Stomach (tissue), 4 donors: ENCODE data around the gene CLIP4.

ENCODE experiments used
- POLR2AphosphoS5 ChIP-seq, 3 donors: sonication (generic); formaldehyde crosslinking; IDR thresholded peaks; one replicate each; pipeline ENCODE4 v1.6.1; 2016; ENCODE audit warnings: antibody characterized with exemption in 3 of 3
- TF ChIP-seq, protein P1 (sequence below), 7 experiments: fragments of 450-650 bp in 4 of 7; fragments of 200-600 bp in 3 of 7; sonication (generic) in 3 of 7; IDR thresholded peaks; one replicate each; pipeline ENCODE4 v1.5.1; 2016 to 2019; ENCODE audit warnings: antibody characterized with exemption in 7 of 7, control low read depth in 2 of 7, mild to moderate bottlenecking in 1 of 7

GRCh38 chr2:29071032-29071975 is 43.9 kb upstream of the CLIP4 start:
- TF ChIP-seq, protein P1, sequence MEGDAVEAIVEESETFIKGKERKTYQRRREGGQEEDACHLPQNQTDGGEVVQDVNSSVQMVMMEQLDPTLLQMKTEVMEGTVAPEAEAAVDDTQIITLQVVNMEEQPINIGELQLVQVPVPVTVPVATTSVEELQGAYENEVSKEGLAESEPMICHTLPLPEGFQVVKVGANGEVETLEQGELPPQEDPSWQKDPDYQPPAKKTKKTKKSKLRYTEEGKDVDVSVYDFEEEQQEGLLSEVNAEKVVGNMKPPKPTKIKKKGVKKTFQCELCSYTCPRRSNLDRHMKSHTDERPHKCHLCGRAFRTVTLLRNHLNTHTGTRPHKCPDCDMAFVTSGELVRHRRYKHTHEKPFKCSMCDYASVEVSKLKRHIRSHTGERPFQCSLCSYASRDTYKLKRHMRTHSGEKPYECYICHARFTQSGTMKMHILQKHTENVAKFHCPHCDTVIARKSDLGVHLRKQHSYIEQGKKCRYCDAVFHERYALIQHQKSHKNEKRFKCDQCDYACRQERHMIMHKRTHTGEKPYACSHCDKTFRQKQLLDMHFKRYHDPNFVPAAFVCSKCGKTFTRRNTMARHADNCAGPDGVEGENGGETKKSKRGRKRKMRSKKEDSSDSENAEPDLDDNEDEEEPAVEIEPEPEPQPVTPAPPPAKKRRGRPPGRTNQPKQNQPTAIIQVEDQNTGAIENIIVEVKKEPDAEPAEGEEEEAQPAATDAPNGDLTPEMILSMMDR (IDR thresholded peaks at IDR 0.05), result no peak
- TF ChIP-seq POLR2AphosphoS5 (IDR thresholded peaks at IDR 0.05), result no peak
